Stomach (tissue), 9 donors: ENCODE results near the gene EXOC4. TPM values are rescaled to one million over a fixed set of nuclear protein-coding genes. Genes with fewer than 3 reads are reported as not detected.
"Not testable (repeated sequence)": the region's sequence is repeated elsewhere in the genome, so short reads cannot be mapped to it uniquely, and the experiment has no call there.

Source experiments
- DNase-seq, 2 donors: peaks; one replicate each; pipeline versions ENCODE4 v3.0.0 to v3.0.0-alpha.2; 2013 to 2019
- H3K27ac ChIP-seq, 5 donors: fragments of 200-600 bp in 4 of 5; sonication (generic) in 4 of 5; one replicate each; pipeline ENCODE4 v1.5.1; 2013 to 2019; ENCODE audit warnings: mild to moderate bottlenecking in 1 of 5, moderate library complexity in 1 of 5
- H3K27me3 ChIP-seq, 3 donors: fragments of 200-600 bp; sonication (generic); one replicate each; pipeline ENCODE4 v1.5.1; 2017 to 2019; ENCODE audit warnings: mixed run types in 1 of 3
- H3K36me3 ChIP-seq, 4 donors: fragments of 200-600 bp; sonication (generic); 1 replicate in 3 of 4; 2 replicates in 1 of 4; pipeline ENCODE4 v1.5.1; 2016 to 2019
- H3K4me1 ChIP-seq, 4 donors: fragments of 200-600 bp; sonication (generic); one replicate each; pipeline ENCODE4 v1.5.1; 2016 to 2019
- H3K4me3 ChIP-seq, 4 donors: fragments of 200-600 bp; sonication (generic) in 3 of 4; one replicate each; pipeline ENCODE4 v1.5.1; 2016 to 2019; ENCODE audit warnings: mild to moderate bottlenecking in 1 of 4
- H3K9me3 ChIP-seq, 4 donors: fragments of 200-600 bp; sonication (generic); one replicate each; pipeline ENCODE4 v1.5.1; 2016 to 2019
- EP300 ChIP-seq: sonication (generic); formaldehyde crosslinking; IDR thresholded peaks from one replicate; pipeline ENCODE4 v1.6.1; 2017; ENCODE audit warnings: antibody characterized with exemption
- POLR2A ChIP-seq, 4 donors: fragments of 450-650 bp; IDR thresholded peaks; one replicate each; pipeline ENCODE4 v1.6.1; 2016; ENCODE audit warnings: antibody characterized with exemption in 4 of 4, control low read depth in 2 of 4, mild to moderate bottlenecking in 1 of 4, moderate library complexity in 1 of 4
- POLR2AphosphoS5 ChIP-seq, 3 donors: sonication (generic); formaldehyde crosslinking; IDR thresholded peaks; one replicate each; pipeline ENCODE4 v1.6.1; 2016; ENCODE audit warnings: antibody characterized with exemption in 3 of 3
- WGBS, 5 donors: extraction: QIAGEN DNeasy Blood & Tissue Kit in 3 of 5; methylation state at CpG; one replicate each; pipeline versions ENCODE4 v1.1.5 to v1.1.7; 2013 to 2018; 5-methylcytosine and 5-hydroxymethylcytosine counted together
- intact Hi-C: fragments of 100-400 bp; cut with DNase I; formaldehyde crosslinking; loops from one replicate; pipeline ENCODE4 v1.15.1; 2023; ENCODE audit warnings: low total_unique reads
- polyA plus RNA-seq, 3 donors: library from polyadenylated mRNA; stranded (reverse); fragments of 200-250 nt; gene quantifications; one replicate each; pipeline ENCODE4 v1.2.3, GENCODE V29; 2013
- total RNA-seq, 5 donors: library from RNA; depleted of rRNA; stranded (reverse); fragments of >200 nt; gene quantifications; one replicate each; pipeline versions ENCODE4 v1.1.0 to v1.2.3, GENCODE V29; 2014 to 2016
- TF ChIP-seq, protein P1 (sequence below), 7 experiments: fragments of 450-650 bp in 4 of 7; fragments of 200-600 bp in 3 of 7; sonication (generic) in 3 of 7; IDR thresholded peaks; one replicate each; pipeline ENCODE4 v1.5.1; 2016 to 2019; ENCODE audit warnings: antibody characterized with exemption in 7 of 7, control low read depth in 2 of 7, mild to moderate bottlenecking in 1 of 7
- donor health status: healthy with polysubstance abuse.
- donor health status: Bipolar disorder and iron deficiency.
- donor health status: healthy.

EXOC4 gene
- total and polyA plus RNA-seq, 8 donors = 14.1 to 339 (median 61.1) TPM

DNA sequence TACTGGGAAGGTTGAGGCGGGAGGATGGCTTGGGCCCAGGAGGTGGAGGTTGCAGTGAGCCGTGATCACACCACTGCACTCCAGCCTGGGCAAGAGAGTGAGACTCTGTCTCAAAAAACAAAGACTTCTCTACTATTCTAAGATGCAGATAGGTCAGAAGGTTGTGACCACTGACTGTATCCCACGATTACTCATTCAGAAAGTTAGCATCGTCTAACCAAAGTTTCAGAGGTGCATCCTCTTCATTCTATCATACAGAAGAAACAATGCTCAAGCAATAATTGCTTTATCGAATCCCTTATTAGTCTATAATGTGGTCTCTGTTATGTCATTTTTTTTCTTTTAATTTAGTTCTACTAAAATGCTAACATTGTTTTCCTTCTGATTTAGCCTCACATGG is 525.6 kb downstream of the EXOC4 start:
- Histone ChIP-seq H3K27me3 (no peaks in the 10 kb centered on the region), H3K27ac (no peak overlapping the region), H3K36me3 (no peaks in the 10 kb centered on the region), H3K4me1 (no peaks in the 10 kb centered on the region), H3K9me3 (no peaks in the 10 kb centered on the region), H3K4me3 (no peak overlapping the region)
- TF ChIP-seq POLR2AphosphoS5 (IDR thresholded peaks at IDR 0.05) (no peak), POLR2A (IDR thresholded peaks at IDR 0.05) (no peak), EP300 (no peak)
- TF ChIP-seq, protein P1, sequence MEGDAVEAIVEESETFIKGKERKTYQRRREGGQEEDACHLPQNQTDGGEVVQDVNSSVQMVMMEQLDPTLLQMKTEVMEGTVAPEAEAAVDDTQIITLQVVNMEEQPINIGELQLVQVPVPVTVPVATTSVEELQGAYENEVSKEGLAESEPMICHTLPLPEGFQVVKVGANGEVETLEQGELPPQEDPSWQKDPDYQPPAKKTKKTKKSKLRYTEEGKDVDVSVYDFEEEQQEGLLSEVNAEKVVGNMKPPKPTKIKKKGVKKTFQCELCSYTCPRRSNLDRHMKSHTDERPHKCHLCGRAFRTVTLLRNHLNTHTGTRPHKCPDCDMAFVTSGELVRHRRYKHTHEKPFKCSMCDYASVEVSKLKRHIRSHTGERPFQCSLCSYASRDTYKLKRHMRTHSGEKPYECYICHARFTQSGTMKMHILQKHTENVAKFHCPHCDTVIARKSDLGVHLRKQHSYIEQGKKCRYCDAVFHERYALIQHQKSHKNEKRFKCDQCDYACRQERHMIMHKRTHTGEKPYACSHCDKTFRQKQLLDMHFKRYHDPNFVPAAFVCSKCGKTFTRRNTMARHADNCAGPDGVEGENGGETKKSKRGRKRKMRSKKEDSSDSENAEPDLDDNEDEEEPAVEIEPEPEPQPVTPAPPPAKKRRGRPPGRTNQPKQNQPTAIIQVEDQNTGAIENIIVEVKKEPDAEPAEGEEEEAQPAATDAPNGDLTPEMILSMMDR (IDR thresholded peaks at IDR 0.05) = no peak
- intact Hi-C loops = no loop called here
- WGBS, 5 donors = 89 to 98% (median 93%) methylated on average over 5 of the region's 5 CpGs
- no peak for DNase-seq

DNA sequence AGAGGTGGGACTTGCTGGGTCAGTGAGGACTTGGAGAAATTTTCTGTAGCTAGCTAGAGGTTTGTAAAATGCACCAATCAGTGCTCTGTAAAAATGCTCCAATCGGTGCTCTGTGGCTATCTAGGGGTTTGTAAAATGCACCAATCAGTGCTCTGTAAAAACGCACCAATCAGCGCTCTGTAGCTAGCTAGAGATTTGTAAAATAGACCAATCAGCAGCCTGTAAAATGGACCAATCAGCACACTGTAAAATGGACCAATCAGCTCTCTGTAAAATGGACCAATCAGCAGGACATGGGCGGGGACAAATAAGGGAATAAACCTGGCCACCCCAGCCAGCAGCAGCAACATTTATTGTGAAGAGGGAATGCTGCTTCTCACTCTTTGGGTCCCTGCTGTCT is 526.7 kb downstream of the EXOC4 start:
- DNase-seq, H3K4me3 ChIP-seq, H3K4me1 ChIP-seq, H3K27me3 ChIP-seq, H3K27ac ChIP-seq, intact Hi-C loops, H3K36me3 ChIP-seq, H3K9me3 ChIP-seq: not testable (repeated sequence)
- WGBS, 5 donors = 92 to 99% (median 97%) methylated on average over 4 of the region's 4 CpGs

DNA sequence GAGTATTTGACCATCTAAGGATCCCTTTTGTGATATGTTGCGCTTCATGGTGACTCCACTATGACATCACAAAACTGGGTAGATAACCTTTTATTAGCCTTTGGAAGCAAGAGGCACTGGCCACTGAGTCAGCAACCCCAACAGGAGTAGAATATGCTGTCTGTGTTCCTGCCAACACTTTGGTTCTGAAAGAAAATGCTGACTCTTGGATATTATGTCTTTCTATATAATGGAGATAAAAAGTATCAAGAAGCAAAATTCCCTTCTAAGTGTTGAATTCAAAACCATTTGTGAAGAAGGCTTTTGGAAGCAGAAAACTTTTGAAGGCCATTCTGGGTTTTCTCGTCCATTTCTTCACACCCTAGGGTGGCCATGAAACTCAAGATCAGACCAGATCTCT is 528.0 kb downstream of the EXOC4 start:
- intact Hi-C loops = no loop called here
- TF ChIP-seq POLR2AphosphoS5 (IDR thresholded peaks at IDR 0.05) (no peak), POLR2A (IDR thresholded peaks at IDR 0.05) (no peak)
- TF ChIP-seq, protein P1 (IDR thresholded peaks at IDR 0.05) = no peak
- DNase-seq = no peak
- Histone ChIP-seq H3K9me3 (no peaks in the 10 kb centered on the region), H3K4me3 (no peak overlapping the region), H3K4me1 (no peaks in the 10 kb centered on the region), H3K27me3 (no peaks in the 10 kb centered on the region), H3K27ac (no peak overlapping the region), H3K36me3 (no peaks in the 10 kb centered on the region)
- 42 to 84% (median 69%) methylated on average over 2 of the region's 2 CpGs for WGBS, 5 donors

DNA sequence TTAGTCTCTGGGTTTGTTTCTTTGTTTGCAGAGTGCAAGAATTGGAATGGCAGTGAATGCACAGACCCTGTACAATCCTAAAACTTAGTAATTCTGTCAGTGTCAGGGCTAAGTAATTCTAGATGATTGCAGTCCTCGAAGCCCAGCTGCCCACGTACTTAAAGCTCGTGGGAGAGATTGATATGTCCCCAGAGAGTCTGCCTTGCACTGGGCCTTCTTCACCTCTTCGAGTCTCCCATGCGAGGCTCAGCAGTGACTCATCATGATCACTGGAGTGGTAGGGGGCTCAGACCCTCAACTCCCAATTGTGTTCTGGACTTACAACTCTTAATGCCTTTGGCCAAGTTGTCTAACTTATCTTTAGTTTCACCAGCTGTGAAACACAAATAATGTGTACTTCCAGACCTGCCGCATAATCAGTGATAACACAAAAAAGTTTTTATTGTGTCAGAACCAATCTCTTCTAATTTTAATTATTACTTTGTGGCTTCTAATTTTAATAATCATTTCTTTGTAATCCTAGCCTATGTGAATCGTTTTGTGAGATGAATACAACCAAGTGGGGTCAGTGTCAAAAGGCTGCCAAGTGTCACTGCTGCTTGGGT is 528.7 kb downstream of the EXOC4 start:
- Histone ChIP-seq H3K4me1 (no peaks in the 10 kb centered on the region), H3K4me3 (no peak overlapping the region), H3K36me3 (no peaks in the 10 kb centered on the region), H3K9me3 (no peaks in the 10 kb centered on the region), H3K27me3 (no peaks in the 10 kb centered on the region), H3K27ac (no peak overlapping the region)
- 74 to 84% (median 79%) methylated on average over 7 of the region's 7 CpGs for WGBS, 5 donors
- intact Hi-C loops = no loop called here
- DNase-seq = peak in 1 of 2 donors; percentile 5
- TF ChIP-seq EP300 = no peak
- TF ChIP-seq POLR2AphosphoS5 (IDR thresholded peaks at IDR 0.05) = no peak
- TF ChIP-seq, protein P1 (IDR thresholded peaks at IDR 0.05) = no peak
- TF ChIP-seq POLR2A (IDR thresholded peaks at IDR 0.05) = no peak

DNA sequence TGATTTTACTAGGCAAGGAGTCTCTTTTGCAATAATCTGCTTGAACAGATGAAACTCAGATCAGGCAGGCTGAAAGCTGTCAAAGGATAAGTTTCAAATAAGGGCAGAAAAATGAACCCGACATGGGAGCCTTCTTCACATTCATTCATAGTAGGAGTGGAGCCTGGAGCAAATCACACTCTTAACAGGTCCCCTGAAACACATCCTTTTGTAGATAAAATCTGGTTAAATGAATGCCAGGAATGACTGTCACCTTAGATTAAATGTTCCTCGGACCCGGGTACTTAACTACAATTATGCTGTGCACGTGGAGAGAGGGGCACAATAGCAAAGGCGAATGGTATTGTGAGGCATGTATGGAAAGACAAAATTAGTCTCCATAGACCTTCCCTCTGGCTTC is 529.6 kb downstream of the EXOC4 start:
- Histone ChIP-seq H3K27ac (no peak overlapping the region), H3K27me3 (no peaks in the 10 kb centered on the region), H3K36me3 (no peaks in the 10 kb centered on the region), H3K4me3 (no peak overlapping the region), H3K9me3 (no peaks in the 10 kb centered on the region), H3K4me1 (no peaks in the 10 kb centered on the region)
- DNase-seq = no peak
- 94 to 99% (median 98%) methylated on average over 5 of the region's 5 CpGs for WGBS, 5 donors
- intact Hi-C loops = no loop called here
- TF ChIP-seq POLR2AphosphoS5 (IDR thresholded peaks at IDR 0.05) (no peak), POLR2A (IDR thresholded peaks at IDR 0.05) (no peak), EP300 (no peak)
- TF ChIP-seq, protein P1 (IDR thresholded peaks at IDR 0.05) = no peak
